ENCODE measurements around the gene MSH5.

Gene MSH5

DNA sequence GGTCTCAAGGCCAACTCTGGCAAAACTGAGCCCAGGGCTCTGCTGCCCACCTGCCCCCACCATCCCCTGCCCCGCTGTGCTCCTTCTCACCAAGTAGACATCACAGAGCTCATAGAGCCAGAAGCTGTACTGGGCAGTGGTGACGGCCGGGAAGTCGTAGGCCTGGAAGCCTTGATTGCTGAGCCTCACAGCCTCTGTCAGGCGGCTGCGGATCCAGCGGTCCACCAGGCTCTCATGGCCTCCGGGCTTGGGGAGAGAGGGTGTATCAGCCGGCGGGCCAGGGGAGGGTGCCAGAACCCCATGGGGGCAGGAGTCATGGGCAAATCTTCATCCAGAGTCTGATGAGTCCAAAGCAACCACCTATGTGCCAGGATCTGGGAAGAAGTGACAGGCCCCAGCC, 40.1 kb downstream of the MSH5 start:
- DNase-seq (ENCODE audit: low read depth) = no peak
- no peak overlapping the region for H3K4me3 ChIP-seq (ENCODE audit: low read length)
- TF ChIP-seq, protein P1, sequence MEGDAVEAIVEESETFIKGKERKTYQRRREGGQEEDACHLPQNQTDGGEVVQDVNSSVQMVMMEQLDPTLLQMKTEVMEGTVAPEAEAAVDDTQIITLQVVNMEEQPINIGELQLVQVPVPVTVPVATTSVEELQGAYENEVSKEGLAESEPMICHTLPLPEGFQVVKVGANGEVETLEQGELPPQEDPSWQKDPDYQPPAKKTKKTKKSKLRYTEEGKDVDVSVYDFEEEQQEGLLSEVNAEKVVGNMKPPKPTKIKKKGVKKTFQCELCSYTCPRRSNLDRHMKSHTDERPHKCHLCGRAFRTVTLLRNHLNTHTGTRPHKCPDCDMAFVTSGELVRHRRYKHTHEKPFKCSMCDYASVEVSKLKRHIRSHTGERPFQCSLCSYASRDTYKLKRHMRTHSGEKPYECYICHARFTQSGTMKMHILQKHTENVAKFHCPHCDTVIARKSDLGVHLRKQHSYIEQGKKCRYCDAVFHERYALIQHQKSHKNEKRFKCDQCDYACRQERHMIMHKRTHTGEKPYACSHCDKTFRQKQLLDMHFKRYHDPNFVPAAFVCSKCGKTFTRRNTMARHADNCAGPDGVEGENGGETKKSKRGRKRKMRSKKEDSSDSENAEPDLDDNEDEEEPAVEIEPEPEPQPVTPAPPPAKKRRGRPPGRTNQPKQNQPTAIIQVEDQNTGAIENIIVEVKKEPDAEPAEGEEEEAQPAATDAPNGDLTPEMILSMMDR (conservative IDR thresholded peaks at IDR 0.05; ENCODE audit: low read depth, low read length) = no peak

DNA sequence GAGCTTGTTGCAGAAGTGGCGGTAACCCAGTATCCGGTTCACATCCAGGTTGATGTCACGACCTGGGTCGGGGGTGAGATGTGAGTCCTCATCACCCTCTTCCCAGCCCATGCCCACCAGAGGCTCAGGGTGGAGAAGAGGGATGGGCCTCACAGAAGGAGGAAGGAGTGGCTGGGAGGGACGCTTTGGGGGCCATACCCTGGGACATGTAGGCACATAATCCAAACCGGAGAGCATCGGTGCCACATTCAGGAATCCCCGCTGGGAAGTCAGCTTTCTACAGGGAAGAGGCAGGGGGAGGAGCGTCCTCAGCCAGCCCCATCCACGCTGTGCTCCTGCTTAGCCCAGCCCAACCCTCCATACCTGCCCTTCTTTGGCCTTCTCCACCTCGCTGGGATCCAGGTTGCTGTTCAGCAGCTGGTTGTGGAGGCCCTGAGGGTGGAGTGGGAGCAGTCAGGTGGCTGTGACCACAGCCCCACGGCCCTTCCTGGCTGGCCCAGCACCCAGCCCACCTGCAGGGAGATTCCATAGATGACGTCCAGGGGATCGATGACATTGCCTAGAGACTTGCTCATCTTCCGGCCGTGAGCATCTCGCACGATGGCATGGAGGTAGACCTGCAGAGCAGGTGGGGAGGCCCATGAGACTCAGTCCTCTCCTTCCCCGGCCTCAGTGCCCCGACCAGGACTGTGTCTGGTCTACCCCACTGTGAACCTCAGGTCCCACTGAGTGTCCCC, 40.9 kb downstream of the MSH5 start:
- TF ChIP-seq, protein P1 (conservative IDR thresholded peaks at IDR 0.05; ENCODE audit: low read depth, low read length) = no peak
- no peak overlapping the region for H3K4me3 ChIP-seq (ENCODE audit: low read length)
- no peak for DNase-seq (ENCODE audit: low read depth)

DNA sequence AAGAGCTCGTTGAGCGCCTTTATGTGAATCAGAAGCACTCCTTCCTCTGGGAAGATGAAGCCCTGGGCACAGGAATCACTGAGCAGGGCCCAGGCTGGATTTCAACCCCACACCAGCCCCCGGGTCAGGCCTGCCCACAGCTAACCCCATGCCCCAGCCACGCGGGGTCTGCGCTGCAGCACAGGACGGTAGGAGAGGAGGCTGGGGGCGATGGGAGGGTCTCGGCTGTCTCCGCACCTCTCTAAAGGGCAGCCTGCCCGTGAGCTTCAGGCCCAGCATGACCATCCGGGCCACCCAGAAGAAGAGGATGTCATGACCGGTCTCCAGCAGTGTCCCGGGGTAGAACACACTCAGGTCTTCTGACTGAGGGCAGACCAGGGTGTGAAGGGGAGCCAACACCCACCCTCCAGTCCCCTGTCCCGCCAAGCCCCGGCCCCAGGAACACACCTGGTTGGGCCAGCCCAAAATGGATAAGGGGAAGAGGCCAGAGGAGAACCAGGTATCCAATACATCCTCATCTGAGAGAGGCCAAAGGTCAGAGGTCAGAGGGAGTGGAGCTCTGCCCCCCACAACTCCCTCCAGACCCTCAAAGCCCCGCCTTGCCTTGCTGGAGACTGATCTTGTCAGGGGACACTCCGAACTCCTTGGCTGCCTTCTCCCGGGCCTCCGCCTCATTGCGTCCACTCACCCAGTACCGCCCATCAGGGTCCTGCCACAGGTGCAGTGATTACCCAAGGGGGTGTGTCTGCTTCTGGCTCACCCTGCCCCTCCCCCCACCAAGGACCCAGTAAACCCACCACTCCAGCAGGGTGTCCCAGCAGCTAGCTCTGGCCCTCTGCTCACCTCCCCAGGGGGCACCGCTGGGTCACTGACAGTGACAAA, 41.7 kb downstream of the MSH5 start:
- TF ChIP-seq, protein P1 (conservative IDR thresholded peaks at IDR 0.05; ENCODE audit: low read depth, low read length) = no peak
- DNase-seq (ENCODE audit: low read depth) = no peak
- no peak overlapping the region for H3K4me3 ChIP-seq (ENCODE audit: low read length)

DNA sequence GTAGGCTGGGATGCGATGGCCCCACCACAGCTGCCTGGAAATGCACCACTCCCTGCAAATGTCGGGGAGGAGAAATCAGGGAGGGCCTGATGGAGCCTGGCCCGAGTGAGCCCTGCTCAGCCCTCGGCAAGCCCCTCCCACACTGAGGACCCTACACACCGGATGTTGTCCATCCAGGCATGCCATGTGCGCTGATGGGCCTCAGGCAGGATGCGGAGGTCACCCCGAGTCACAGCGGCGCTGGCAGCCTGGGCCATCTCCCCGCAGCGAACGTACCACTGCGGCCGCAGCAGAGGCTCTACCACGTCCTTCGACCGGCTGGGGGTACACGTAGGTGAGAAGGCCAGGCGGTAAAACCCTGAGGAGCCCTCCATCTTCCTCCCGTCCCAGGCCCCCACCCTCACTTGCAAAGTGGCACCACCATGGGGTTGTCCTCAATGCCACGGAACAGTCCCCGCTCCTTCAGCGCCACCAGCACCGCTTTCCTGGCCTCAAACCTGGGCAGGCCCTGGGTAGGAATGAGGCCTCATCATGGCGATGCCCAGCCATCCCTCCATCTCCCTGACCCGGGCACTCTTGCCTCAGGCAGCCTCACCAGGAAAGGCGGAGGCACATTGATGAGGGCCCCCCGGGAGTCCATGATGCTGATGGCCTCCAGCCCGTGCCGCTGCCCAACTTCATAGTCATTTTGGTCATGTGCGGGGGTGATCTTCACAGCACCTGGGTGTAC, 42.5 kb downstream of the MSH5 start:
- DNase-seq (ENCODE audit: low read depth) = no peak
- H3K4me3 ChIP-seq (ENCODE audit: low read length) = no peak overlapping the region
- TF ChIP-seq, protein P1 (conservative IDR thresholded peaks at IDR 0.05; ENCODE audit: low read depth, low read length) = no peak

DNA sequence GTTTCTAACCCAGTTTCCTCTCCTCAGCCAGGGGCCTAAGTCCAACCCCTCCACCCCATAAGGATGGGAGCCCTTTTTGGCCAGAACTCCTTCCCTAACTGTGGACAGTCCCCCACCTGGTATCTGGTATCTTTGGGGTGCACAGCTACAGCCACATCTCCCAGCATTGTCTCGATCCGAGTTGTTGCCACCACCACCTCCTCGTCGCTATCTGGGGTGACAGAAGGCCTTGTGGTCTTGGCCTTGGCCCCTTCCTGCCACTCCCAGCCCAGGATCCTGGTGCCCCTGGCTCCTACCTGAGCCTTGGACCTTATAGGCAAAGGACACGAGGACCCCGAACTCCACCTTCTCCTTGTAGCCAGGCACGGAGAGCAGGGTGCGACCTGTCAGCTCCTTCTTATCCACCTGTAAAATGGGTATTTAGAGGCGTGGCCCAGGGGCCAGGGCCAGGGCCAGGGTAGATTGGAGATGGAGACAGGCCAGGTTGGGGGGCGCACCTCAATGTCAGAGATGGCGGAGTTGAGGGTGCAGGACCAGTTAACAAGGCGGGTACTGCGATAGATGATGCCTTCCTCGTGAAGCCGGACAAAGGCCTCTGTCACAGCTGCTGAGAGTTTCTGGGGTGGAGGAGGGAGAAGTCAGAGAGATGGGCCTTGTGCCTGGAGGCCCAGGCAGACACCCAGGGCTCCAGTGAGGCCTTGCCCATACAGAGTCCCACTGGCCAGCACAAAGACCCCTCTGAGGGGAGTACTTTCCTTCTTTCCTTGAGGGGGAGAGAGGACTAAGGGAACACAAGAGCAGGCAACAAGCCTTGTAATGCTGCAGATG, 44.5 kb downstream of the MSH5 start:
- DNase-seq (ENCODE audit: low read depth) = no peak
- no peak overlapping the region for H3K4me3 ChIP-seq (ENCODE audit: low read length)
- TF ChIP-seq, protein P1 (conservative IDR thresholded peaks at IDR 0.05; ENCODE audit: low read depth, low read length) = no peak

DNA sequence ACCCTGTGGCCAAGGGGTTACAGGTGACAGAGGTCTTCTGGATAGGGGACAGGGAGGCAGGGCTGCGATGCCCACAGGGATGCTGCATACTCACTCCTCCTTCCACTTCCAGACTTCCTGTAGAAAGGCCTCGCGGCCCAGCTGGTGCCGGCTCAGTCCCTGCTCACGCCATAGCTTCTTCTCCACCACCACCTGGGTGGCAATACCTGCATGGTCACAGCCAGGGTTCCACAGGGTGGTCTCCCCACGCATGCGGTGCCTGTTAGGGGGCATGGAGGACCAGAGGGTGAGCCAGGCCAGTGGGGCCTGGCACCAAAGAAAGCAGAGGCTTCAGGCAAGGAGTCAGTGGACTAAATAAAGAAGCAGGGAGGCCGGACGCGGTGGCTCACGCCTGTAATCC, 45.7 kb downstream of the MSH5 start:
- DNase-seq (ENCODE audit: low read depth) = no peak
- H3K4me3 ChIP-seq (ENCODE audit: low read length) = no peak overlapping the region
- TF ChIP-seq, protein P1 (conservative IDR thresholded peaks at IDR 0.05; ENCODE audit: low read depth, low read length) = no peak
